Measurements from ENCODE around the gene MYH14.

DNA sequence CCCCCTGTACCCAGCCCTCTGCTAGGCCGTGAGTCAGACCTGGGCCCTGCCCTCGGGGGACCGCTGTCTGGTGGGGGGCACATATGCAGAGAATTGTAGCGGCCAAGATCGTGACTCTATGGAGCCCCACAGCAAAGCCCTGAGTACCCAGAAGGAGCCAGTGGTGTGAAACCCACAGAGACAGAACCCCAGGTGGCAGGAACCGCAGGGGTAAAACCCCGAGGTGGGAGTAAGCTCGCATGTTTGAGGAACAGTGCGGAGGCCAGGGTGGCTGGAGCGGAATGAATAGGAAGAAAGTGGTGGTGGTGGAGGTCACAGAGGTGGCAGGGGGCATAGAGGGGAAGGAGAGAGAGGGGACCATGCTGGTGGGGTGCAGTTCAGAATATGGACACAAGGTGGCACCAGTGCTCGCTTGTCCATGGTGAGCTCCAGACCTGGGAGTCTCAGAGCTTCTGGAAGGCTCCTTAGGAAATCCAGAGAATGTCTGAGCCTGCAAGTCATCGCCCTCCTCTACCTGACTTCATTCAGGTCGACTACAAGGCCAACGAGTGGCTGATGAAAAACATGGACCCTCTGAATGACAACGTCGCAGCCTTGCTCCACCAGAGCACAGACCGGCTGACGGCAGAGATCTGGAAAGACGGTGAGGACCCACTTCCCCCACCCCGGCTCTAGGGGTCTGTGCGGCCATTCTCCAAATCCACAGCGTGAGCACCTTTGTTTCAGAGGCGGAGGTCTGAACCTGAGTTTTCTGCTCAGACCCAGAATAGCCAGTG, 48.9 kb downstream of the MYH14 start:
- TF ChIP-seq CTCF (IDR thresholded peaks at IDR 0.05; ENCODE audit: low read depth, low read length, poor library complexity, severe bottlenecking), result peak; percentile 87
- TF ChIP-seq EZH2phosphoT487 (IDR thresholded peaks at IDR 0.05; ENCODE audit: borderline replicate concordance, low read length), result no peak

Data from DOHH2 (cell line).